ENCODE results near the gene TMPRSS15.

TMPRSS15 gene

DNA sequence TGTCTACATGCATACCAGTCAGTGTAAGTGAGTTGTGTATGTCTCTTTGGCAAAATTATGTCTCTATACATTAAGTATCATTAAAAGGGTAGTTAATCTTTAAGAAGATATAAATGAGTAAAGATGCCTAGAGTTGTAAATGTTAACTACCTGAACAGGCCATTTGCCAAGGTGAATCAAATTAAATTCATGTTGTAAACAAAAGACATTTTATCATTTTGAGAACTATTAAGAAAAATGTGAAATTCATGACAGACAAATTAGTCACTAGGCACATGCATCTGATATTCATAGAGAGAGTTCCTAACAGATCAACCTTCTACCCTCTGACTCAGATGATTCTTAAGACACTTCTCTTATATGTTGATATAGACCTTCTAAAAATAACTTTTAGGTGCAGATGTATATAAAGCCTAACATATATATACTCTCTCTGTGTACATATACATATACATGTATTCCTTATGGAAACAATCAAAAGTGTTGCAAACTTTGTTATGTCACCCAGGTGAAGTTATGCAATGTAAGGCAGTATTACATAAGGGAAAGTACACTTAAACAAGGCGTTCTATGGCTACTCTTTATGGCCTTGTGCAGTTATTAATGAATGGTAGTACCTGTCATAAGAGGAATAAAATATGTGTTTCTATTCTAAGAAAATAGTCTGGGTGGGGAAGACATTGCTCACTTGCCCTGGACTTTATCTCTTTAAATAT lies at the start of gene TMPRSS15:
TSS of gene TMPRSS15 (minus strand) at position 51 of the 716 bp plus-strand sequence. CDS start 163 bp downstream, outside the sequence.
- DNase-seq (ENCODE audit: low spot score) = no peak
- Histone ChIP-seq H3K27ac (ENCODE audit: poor library complexity, severe bottlenecking) (no peak within 1 kb of the TSS), H3K4me3 (ENCODE audit: severe bottlenecking) (no peak within 1 kb of the TSS), H3K4me1 (ENCODE audit: insufficient read depth, poor library complexity, severe bottlenecking) (no peaks in the 10 kb centered on the region), H3K27me3 (ENCODE audit: insufficient read depth, poor library complexity, severe bottlenecking) (peaks cover 9% of the 10 kb centered on the region), H3K9me3 (ENCODE audit: severe bottlenecking) (no peaks in the 10 kb centered on the region), H3K36me3 (ENCODE audit: low read depth) (no peaks in the 10 kb centered on the region)
- peak; percentile 48; the same call in 2 of the 3 replicates for ATAC-seq (ENCODE audit: low read depth)
- TF ChIP-seq CTCF (IDR thresholded peaks at IDR 0.05; ENCODE audit: poor library complexity, severe bottlenecking) = no peak

- no peaks in the 10 kb centered on the region for H3K27me3 ChIP-seq (ENCODE audit: insufficient read depth, poor library complexity, severe bottlenecking)
- no peaks in the 10 kb centered on the region for H3K36me3 ChIP-seq (ENCODE audit: low read depth)
- no peaks in the 10 kb centered on the region for H3K9me3 ChIP-seq (ENCODE audit: severe bottlenecking)
- H3K27ac ChIP-seq (ENCODE audit: poor library complexity, severe bottlenecking) = no peak overlapping the region
- ATAC-seq (ENCODE audit: low read depth) = no peak
- no peak overlapping the region for H3K4me3 ChIP-seq (ENCODE audit: severe bottlenecking)
- no peak for DNase-seq (ENCODE audit: low spot score)
- H3K4me1 ChIP-seq (ENCODE audit: insufficient read depth, poor library complexity, severe bottlenecking) = no peaks in the 10 kb centered on the region
- TF ChIP-seq CTCF (IDR thresholded peaks at IDR 0.05; ENCODE audit: poor library complexity, severe bottlenecking) = no peak
These were observed 48.1 kb upstream of the TMPRSS15 start for GRCh38 chr21:18451670-18452069.

- ATAC-seq (ENCODE audit: low read depth) = no peak
- H3K36me3 ChIP-seq (ENCODE audit: low read depth) = no peaks in the 10 kb centered on the region
These were observed 46.3 kb upstream of the TMPRSS15 start for GRCh38 chr21:18449605-18450550.

GRCh38 chr21:18443701-18444100 lies 40.1 kb upstream of the TMPRSS15 start:
- Histone ChIP-seq H3K36me3 (ENCODE audit: low read depth) (no peaks in the 10 kb centered on the region), H3K4me3 (ENCODE audit: severe bottlenecking) (no peak overlapping the region), H3K4me1 (ENCODE audit: insufficient read depth, poor library complexity, severe bottlenecking) (no peaks in the 10 kb centered on the region), H3K27ac (ENCODE audit: poor library complexity, severe bottlenecking) (no peak overlapping the region), H3K9me3 (ENCODE audit: severe bottlenecking) (no peaks in the 10 kb centered on the region), H3K27me3 (ENCODE audit: insufficient read depth, poor library complexity, severe bottlenecking) (no peaks in the 10 kb centered on the region)
- DNase-seq (ENCODE audit: low spot score) (no peak), ATAC-seq (ENCODE audit: low read depth) (no peak; the same call in 2 of the 3 replicates)
- no peak for TF ChIP-seq CTCF (IDR thresholded peaks at IDR 0.05; ENCODE audit: poor library complexity, severe bottlenecking)

More at GRCh38 chr21:18449605-18450550, 46.3 kb upstream of the TMPRSS15 start:
- Histone ChIP-seq H3K4me3 (ENCODE audit: severe bottlenecking) (no peak overlapping the region), H3K9me3 (ENCODE audit: severe bottlenecking) (no peaks in the 10 kb centered on the region), H3K27me3 (ENCODE audit: insufficient read depth, poor library complexity, severe bottlenecking) (no peaks in the 10 kb centered on the region), H3K27ac (ENCODE audit: poor library complexity, severe bottlenecking) (no peak overlapping the region), H3K4me1 (ENCODE audit: insufficient read depth, poor library complexity, severe bottlenecking) (no peaks in the 10 kb centered on the region)
- TF ChIP-seq CTCF (IDR thresholded peaks at IDR 0.05; ENCODE audit: poor library complexity, severe bottlenecking) = no peak
- no peak for DNase-seq (ENCODE audit: low spot score)
